Activated CD4-positive, CD25-positive, alpha-beta regulatory T cell treated with anti-CD3 and anti-CD28 coated beads, Interleukin-2, amount 50 U/mL, for 72 hours (primary cell): ENCODE measurements around the gene OTOF.

Source experiments
- DNase-seq: peaks from one replicate; pipeline ENCODE4 v3.0.0; 2021

Gene OTOF

GRCh38 chr2:26477911-26478253 is at the start of gene OTOF:
Gene OTOF (minus strand): TSS chr2:26478124.
- DNase-seq, result no peak

- DNase-seq, result no peak
Observed at GRCh38 chr2:26526589-26526988, 48.7 kb upstream of the OTOF start.

GRCh38 chr2:26526105-26526504 is 48.2 kb upstream of the OTOF start:
- DNase-seq, result no peak

- DNase-seq, result no peak
Observed at GRCh38 chr2:26523750-26524149, 45.8 kb upstream of the OTOF start.

GRCh38 chr2:26522751-26523171 is 44.8 kb upstream of the OTOF start:
- DNase-seq, result no peak

GRCh38 chr2:26522325-26522724 is 44.4 kb upstream of the OTOF start:
- no peak for DNase-seq

- DNase-seq, result no peak
Observed at GRCh38 chr2:26521913-26522180, 43.9 kb upstream of the OTOF start.

GRCh38 chr2:26521054-26521912 is 43.4 kb upstream of the OTOF start:
- no peak for DNase-seq

GRCh38 chr2:26520148-26520449 is 42.2 kb upstream of the OTOF start:
- no peak for DNase-seq

GRCh38 chr2:26519396-26520147 is 41.6 kb upstream of the OTOF start:
- DNase-seq, result no peak

- no peak for DNase-seq
Observed at GRCh38 chr2:26516781-26517180, 38.9 kb upstream of the OTOF start.

GRCh38 chr2:26516246-26516645 is 38.3 kb upstream of the OTOF start:
- no peak for DNase-seq

- no peak for DNase-seq
Observed at GRCh38 chr2:26515771-26516170, 37.8 kb upstream of the OTOF start.

- DNase-seq, result no peak
Observed at GRCh38 chr2:26514045-26514444, 36.1 kb upstream of the OTOF start.

GRCh38 chr2:26513261-26513660 is 35.3 kb upstream of the OTOF start:
- no peak for DNase-seq

- no peak for DNase-seq
Observed at GRCh38 chr2:26511466-26511865, 33.5 kb upstream of the OTOF start.

- DNase-seq, result no peak
Observed at GRCh38 chr2:26510344-26510973, 32.5 kb upstream of the OTOF start.

GRCh38 chr2:26509141-26509540 is 31.2 kb upstream of the OTOF start:
- no peak for DNase-seq

- DNase-seq, result no peak
Observed at GRCh38 chr2:26507932-26508331, 30.0 kb upstream of the OTOF start.

GRCh38 chr2:26507088-26507487 is 29.2 kb upstream of the OTOF start:
- no peak for DNase-seq

- no peak for DNase-seq
Observed at GRCh38 chr2:26506279-26506678, 28.4 kb upstream of the OTOF start.

GRCh38 chr2:26504002-26504401 is 26.1 kb upstream of the OTOF start:
- DNase-seq, result no peak

- DNase-seq, result peak; percentile 78
Observed at GRCh38 chr2:26503231-26503880, 25.4 kb upstream of the OTOF start.

GRCh38 chr2:26500406-26500805 is 22.5 kb upstream of the OTOF start:
- DNase-seq, result no peak
